HUES48 (cell line): ENCODE results near the gene MOB3B.

Experiments used
- H3K27ac ChIP-seq: one replicate; pipeline ENCODE4 v1.7.0; 2013; ENCODE audit warnings: low read depth, low read length, inconsistent platforms
- H3K27me3 ChIP-seq: 2 replicates; pipeline ENCODE4 v1.6.1; 2013; ENCODE audit warnings: mild to moderate bottlenecking, low read length; ENCODE audit not compliant: control insufficient read depth, insufficient read depth
- H3K36me3 ChIP-seq: 2 replicates; pipeline ENCODE4 v1.6.1; 2013; ENCODE audit warnings: low read length; ENCODE audit not compliant: control insufficient read depth, insufficient read depth
- H3K4me1 ChIP-seq: 2 replicates; pipeline ENCODE4 v1.6.1; 2013; ENCODE audit warnings: mild to moderate bottlenecking, low read length; ENCODE audit not compliant: control insufficient read depth, insufficient read depth
- H3K4me3 ChIP-seq: 2 replicates; pipeline ENCODE4 v1.5.1; 2013; ENCODE audit warnings: mild to moderate bottlenecking, low read depth, low read length
- H3K9ac ChIP-seq: 2 replicates; pipeline ENCODE4 v1.6.1; 2013; ENCODE audit warnings: mild to moderate bottlenecking, low read depth, low read length, moderate library complexity
- H3K9me3 ChIP-seq: 2 replicates; pipeline ENCODE4 v1.6.1; 2013; ENCODE audit warnings: low read length; ENCODE audit not compliant: control insufficient read depth, insufficient read depth

The MOB3B gene

GRCh38 chr9:27336829-27337228 lies 192.8 kb downstream of the MOB3B start:
- Histone ChIP-seq H3K9me3 (no peaks in the 10 kb centered on the region), H3K27me3 (no peaks in the 10 kb centered on the region), H3K27ac (no peak overlapping the region), H3K4me1 (peaks cover 31% of the 10 kb centered on the region), H3K4me3 (no peak overlapping the region), H3K36me3 (no peaks in the 10 kb centered on the region), H3K9ac (no peak overlapping the region)

GRCh38 chr9:27336126-27336525 lies 193.5 kb downstream of the MOB3B start:
- H3K9me3 ChIP-seq, result no peaks in the 10 kb centered on the region
- H3K27ac ChIP-seq, result no peak overlapping the region
- no peak overlapping the region for H3K9ac ChIP-seq

GRCh38 chr9:27335075-27335474 lies 194.5 kb downstream of the MOB3B start:
- Histone ChIP-seq H3K27me3 (no peaks in the 10 kb centered on the region), H3K36me3 (no peaks in the 10 kb centered on the region), H3K27ac (no peak overlapping the region), H3K4me1 (peaks cover 22% of the 10 kb centered on the region), H3K9ac (no peak overlapping the region), H3K4me3 (no peak overlapping the region), H3K9me3 (no peaks in the 10 kb centered on the region)

More at GRCh38 chr9:27336126-27336525, 193.5 kb downstream of the MOB3B start:
- no peaks in the 10 kb centered on the region for H3K27me3 ChIP-seq
- H3K36me3 ChIP-seq, result no peaks in the 10 kb centered on the region
- no peak overlapping the region for H3K4me3 ChIP-seq
- peaks cover 24% of the 10 kb centered on the region for H3K4me1 ChIP-seq

GRCh38 chr9:27333241-27334052 lies 196.2 kb downstream of the MOB3B start:
- Histone ChIP-seq H3K36me3 (no peaks in the 10 kb centered on the region), H3K27me3 (no peaks in the 10 kb centered on the region), H3K4me3 (no peak overlapping the region), H3K9ac (no peak overlapping the region), H3K9me3 (no peaks in the 10 kb centered on the region), H3K4me1 (peaks cover 22% of the 10 kb centered on the region), H3K27ac (peak overlapping the region; percentile 91)

- Histone ChIP-seq H3K27me3 (no peaks in the 10 kb centered on the region), H3K4me3 (no peak overlapping the region), H3K9me3 (no peaks in the 10 kb centered on the region), H3K27ac (no peak overlapping the region), H3K9ac (no peak overlapping the region), H3K4me1 (peaks cover 17% of the 10 kb centered on the region), H3K36me3 (no peaks in the 10 kb centered on the region)
These were observed 198.2 kb downstream of the MOB3B start for GRCh38 chr9:27331393-27331792.

- no peaks in the 10 kb centered on the region for H3K27me3 ChIP-seq
- H3K9me3 ChIP-seq, result no peaks in the 10 kb centered on the region
- no peaks in the 10 kb centered on the region for H3K36me3 ChIP-seq
- H3K27ac ChIP-seq, result no peak overlapping the region
- H3K9ac ChIP-seq, result no peak overlapping the region
- peaks cover 10% of the 10 kb centered on the region for H3K4me1 ChIP-seq
- no peak overlapping the region for H3K4me3 ChIP-seq
These were observed 200.3 kb downstream of the MOB3B start for GRCh38 chr9:27329291-27329690.

GRCh38 chr9:27328483-27328882 lies 201.1 kb downstream of the MOB3B start:
- H3K4me3 ChIP-seq, result no peak overlapping the region
- peaks cover 2% of the 10 kb centered on the region for H3K4me1 ChIP-seq
- no peak overlapping the region for H3K27ac ChIP-seq
- H3K36me3 ChIP-seq, result no peaks in the 10 kb centered on the region
- H3K9me3 ChIP-seq, result no peaks in the 10 kb centered on the region
- no peaks in the 10 kb centered on the region for H3K27me3 ChIP-seq
- H3K9ac ChIP-seq, result no peak overlapping the region

- Histone ChIP-seq H3K9ac (no peak overlapping the region), H3K36me3 (no peaks in the 10 kb centered on the region), H3K9me3 (no peaks in the 10 kb centered on the region), H3K27me3 (peaks cover 18% of the 10 kb centered on the region), H3K4me1 (peaks cover 28% of the 10 kb centered on the region), H3K27ac (no peak overlapping the region), H3K4me3 (no peak overlapping the region)
These were observed 218.4 kb downstream of the MOB3B start for GRCh38 chr9:27311184-27311583.

GRCh38 chr9:27310582-27310981 lies 219.0 kb downstream of the MOB3B start:
- no peak overlapping the region for H3K27ac ChIP-seq
- H3K4me1 ChIP-seq, result peaks cover 28% of the 10 kb centered on the region
- H3K4me3 ChIP-seq, result no peak overlapping the region
- peaks cover 18% of the 10 kb centered on the region for H3K27me3 ChIP-seq
- no peak overlapping the region for H3K9ac ChIP-seq
- H3K9me3 ChIP-seq, result no peaks in the 10 kb centered on the region
- H3K36me3 ChIP-seq, result no peaks in the 10 kb centered on the region

GRCh38 chr9:27308691-27309390 lies 220.8 kb downstream of the MOB3B start:
- no peaks in the 10 kb centered on the region for H3K9me3 ChIP-seq
- peaks cover 18% of the 10 kb centered on the region for H3K27me3 ChIP-seq
- H3K4me3 ChIP-seq, result no peak overlapping the region
- no peaks in the 10 kb centered on the region for H3K36me3 ChIP-seq
- H3K9ac ChIP-seq, result no peak overlapping the region
- peak overlapping the region; percentile 2 for H3K27ac ChIP-seq
- H3K4me1 ChIP-seq, result peaks cover 28% of the 10 kb centered on the region

- no peak overlapping the region for H3K4me3 ChIP-seq
- no peak overlapping the region for H3K9ac ChIP-seq
- H3K27ac ChIP-seq, result no peak overlapping the region
- no peaks in the 10 kb centered on the region for H3K36me3 ChIP-seq
- H3K27me3 ChIP-seq, result 0 out of 2 replicates have a peak, but pooled peaks cover 5% of the 10 kb centered on the region
- peaks cover 13% of the 10 kb centered on the region for H3K4me1 ChIP-seq
- no peaks in the 10 kb centered on the region for H3K9me3 ChIP-seq
These were observed 225.1 kb downstream of the MOB3B start for GRCh38 chr9:27304521-27304920.
